Body of pancreas (tissue), 4 donors: Measurements from ENCODE around the gene AJM1.

Experiments
- POLR2A ChIP-seq, 3 donors: fragments of 450-650 bp; IDR thresholded peaks; one replicate each; pipeline ENCODE4 v1.6.1; 2016; ENCODE audit warnings: antibody characterized with exemption in 3 of 3, mild to moderate bottlenecking in 2 of 3
- TF ChIP-seq, protein P1 (sequence below), 7 experiments: fragments of 450-650 bp in 4 of 7; fragments of 200-600 bp in 3 of 7; sonication (generic) in 3 of 7; IDR thresholded peaks; one replicate each; pipeline ENCODE4 v1.5.1; 2016 to 2019; ENCODE audit warnings: antibody characterized with exemption in 7 of 7

DNA sequence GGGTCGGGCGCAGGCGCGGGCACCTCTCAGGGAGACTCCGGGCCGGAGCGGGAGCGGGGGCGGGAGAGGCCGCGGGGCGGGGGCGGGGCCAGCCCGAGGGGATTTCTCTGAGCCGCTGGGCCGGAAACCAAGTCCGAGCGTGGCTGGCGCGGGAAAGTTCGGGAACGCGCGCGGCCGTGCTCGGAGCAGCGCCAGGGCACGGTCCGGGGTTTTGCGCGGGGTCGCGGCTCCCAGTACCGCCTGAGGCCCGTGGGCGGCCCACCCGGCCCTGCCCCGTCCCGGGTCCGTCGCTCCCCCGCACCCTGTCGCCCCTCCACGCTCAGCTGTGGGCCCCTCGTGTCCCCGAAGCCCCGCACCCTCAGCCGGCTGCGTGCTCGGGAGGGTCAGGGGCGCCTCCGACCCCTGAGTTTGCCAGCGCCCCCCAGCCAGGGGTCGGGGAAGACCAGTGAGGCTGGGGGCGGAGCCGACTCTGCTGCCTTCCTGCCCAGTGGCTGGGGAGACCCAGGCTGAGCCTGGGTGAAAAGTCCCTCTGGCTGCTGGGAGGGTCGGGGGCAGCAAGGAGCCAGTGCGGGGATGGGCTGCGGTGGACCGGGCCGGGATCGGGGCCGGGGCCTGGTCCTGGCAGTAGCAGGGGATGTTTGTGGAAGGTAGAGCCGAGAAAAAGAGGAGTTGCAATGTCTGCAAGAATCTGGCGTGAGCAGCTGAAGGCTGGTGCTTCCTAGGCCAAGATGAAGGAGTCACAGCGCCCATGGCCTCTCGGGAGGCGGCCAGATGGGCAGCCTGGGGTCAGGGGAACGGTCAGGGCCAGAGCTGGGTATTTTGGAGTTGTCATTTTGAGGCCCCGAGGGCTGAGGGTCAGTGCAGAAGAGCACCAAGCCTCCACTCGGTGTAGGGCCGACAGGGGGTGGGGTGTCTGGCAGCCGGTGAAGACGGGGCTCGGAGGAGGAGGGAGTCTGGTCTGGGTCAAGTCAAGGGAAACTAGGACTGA, 44.6 kb downstream of the AJM1 start:
- TF ChIP-seq, protein P1, sequence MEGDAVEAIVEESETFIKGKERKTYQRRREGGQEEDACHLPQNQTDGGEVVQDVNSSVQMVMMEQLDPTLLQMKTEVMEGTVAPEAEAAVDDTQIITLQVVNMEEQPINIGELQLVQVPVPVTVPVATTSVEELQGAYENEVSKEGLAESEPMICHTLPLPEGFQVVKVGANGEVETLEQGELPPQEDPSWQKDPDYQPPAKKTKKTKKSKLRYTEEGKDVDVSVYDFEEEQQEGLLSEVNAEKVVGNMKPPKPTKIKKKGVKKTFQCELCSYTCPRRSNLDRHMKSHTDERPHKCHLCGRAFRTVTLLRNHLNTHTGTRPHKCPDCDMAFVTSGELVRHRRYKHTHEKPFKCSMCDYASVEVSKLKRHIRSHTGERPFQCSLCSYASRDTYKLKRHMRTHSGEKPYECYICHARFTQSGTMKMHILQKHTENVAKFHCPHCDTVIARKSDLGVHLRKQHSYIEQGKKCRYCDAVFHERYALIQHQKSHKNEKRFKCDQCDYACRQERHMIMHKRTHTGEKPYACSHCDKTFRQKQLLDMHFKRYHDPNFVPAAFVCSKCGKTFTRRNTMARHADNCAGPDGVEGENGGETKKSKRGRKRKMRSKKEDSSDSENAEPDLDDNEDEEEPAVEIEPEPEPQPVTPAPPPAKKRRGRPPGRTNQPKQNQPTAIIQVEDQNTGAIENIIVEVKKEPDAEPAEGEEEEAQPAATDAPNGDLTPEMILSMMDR (IDR thresholded peaks at IDR 0.05) = no peak
- no peak for TF ChIP-seq POLR2A (IDR thresholded peaks at IDR 0.05)
